ENCODE measurements around the gene PCDHB6. TPM values are rescaled to one million over a fixed set of nuclear protein-coding genes. Genes with fewer than 3 reads are reported as not detected.
"Not testable (repeated sequence)": the region's sequence is repeated elsewhere in the genome, so short reads cannot be mapped to it uniquely, and the experiment has no call there.

PCDHB6 gene
- total RNA-seq, 1 experiment from 2014 or later, result 1.9 TPM

- no peaks in the 10 kb centered on the region for H3K36me3 ChIP-seq (ENCODE audit: control insufficient read depth, insufficient read depth, low read length)
- ATAC-seq, result no peak
- BruUV-seq (replicated peaks), result no TSS peak
- no peaks in the 10 kb centered on the region for H3K27me3 ChIP-seq (ENCODE audit: control insufficient read depth, insufficient read depth, low read length)
- H3K4me1 ChIP-seq (ENCODE audit: control insufficient read depth, insufficient read depth, low read length), result no peaks in the 10 kb centered on the region
- in situ Hi-C loops (cut with HindIII; ENCODE audit: low pct_unique_long_range_greater_than_20kb, low sequenced_read_pairs), result no loop called here
- H3K4me3 ChIP-seq (ENCODE audit: low read depth in 2 of 2, low read length in 2 of 2), result no peak overlapping the region
- TF ChIP-seq POLR2AphosphoS5 (IDR thresholded peaks at IDR 0.05; ENCODE audit: low read depth, low read length) (no peak), TCF7L2 (IDR thresholded peaks at IDR 0.05; ENCODE audit: low read depth, low read length) (no peak), REST (IDR thresholded peaks at IDR 0.05; ENCODE audit: insufficient read depth in 1 of 2, low read depth in 2 of 2, low read length in 1 of 2) (no peak), SIN3A (IDR thresholded peaks at IDR 0.05; ENCODE audit: borderline replicate concordance, insufficient read depth, low read depth, low read length) (no peak), CTCF (IDR thresholded peaks at IDR 0.05) (no peak)
- ChIA-PET POLR2A (no interaction called here), CTCF (no interaction called here)
- DNase-seq (ENCODE audit: low read depth, low spot score), result no peak
- H3K27ac ChIP-seq (ENCODE audit: low read length), result no peak overlapping the region
- intact Hi-C loops (cut with micrococcal nuclease; ENCODE audit: unreplicated experiment), result no loop called here
- no peaks in the 10 kb centered on the region for H3K9me3 ChIP-seq (ENCODE audit: control insufficient read depth, insufficient read depth, low read depth, low read length)
These were observed 14.1 kb upstream of the PCDHB6 start for GRCh38 chr5:141135718-141136266.

- CTCF ChIA-PET; H3K4me1 ChIP-seq (ENCODE audit: control insufficient read depth, insufficient read depth, low read length); H3K27me3 ChIP-seq (ENCODE audit: control insufficient read depth, insufficient read depth, low read length); intact Hi-C loops (cut with micrococcal nuclease; ENCODE audit: unreplicated experiment); H3K36me3 ChIP-seq (ENCODE audit: control insufficient read depth, insufficient read depth, low read length); H3K9me3 ChIP-seq (ENCODE audit: control insufficient read depth, insufficient read depth, low read depth, low read length); H3K27ac ChIP-seq (ENCODE audit: low read length); POLR2A ChIA-PET; ATAC-seq; BruUV-seq (replicated peaks); H3K4me3 ChIP-seq (ENCODE audit: low read depth in 2 of 2, low read length in 2 of 2); DNase-seq (ENCODE audit: low read depth, low spot score); in situ Hi-C loops (cut with HindIII; ENCODE audit: low pct_unique_long_range_greater_than_20kb, low sequenced_read_pairs): not testable (repeated sequence)
These were observed 12.5 kb upstream of the PCDHB6 start for GRCh38 chr5:141137346-141137745.

GRCh38 chr5:141150224-141150992, 551 bp downstream of the PCDHB6 start:
- peak overlapping the region; percentile 39 to 45 for H3K4me3 ChIP-seq (ENCODE audit: low read depth in 2 of 2, low read length in 2 of 2)
- no peaks in the 10 kb centered on the region for H3K9me3 ChIP-seq (ENCODE audit: control insufficient read depth, insufficient read depth, low read depth, low read length)
- in situ Hi-C loops (cut with HindIII; ENCODE audit: low pct_unique_long_range_greater_than_20kb, low sequenced_read_pairs) (no loop called here), intact Hi-C loops (cut with micrococcal nuclease; ENCODE audit: unreplicated experiment) (no loop called here)
- DNase-seq (ENCODE audit: low read depth, low spot score) (no peak), ATAC-seq (0 out of 2 replicates have a peak, but pooled peaks have one; percentile 66)
- POLR2A ChIA-PET, result no interaction called here
- no peak overlapping the region for H3K27ac ChIP-seq (ENCODE audit: low read length)
- CTCF ChIA-PET, result interaction anchor here (0.6 kb wide), 1 partner anchor 55 kb away, joined by 3 read pairs; no protein-coding TSS in a partner anchor
- no TSS peak for BruUV-seq (replicated peaks)
- H3K4me1 ChIP-seq (ENCODE audit: control insufficient read depth, insufficient read depth, low read length), result peaks cover under 1% of the 10 kb centered on the region; the same call in 1 of the 2 replicates
- no peaks in the 10 kb centered on the region for H3K27me3 ChIP-seq (ENCODE audit: control insufficient read depth, insufficient read depth, low read length)
- no peaks in the 10 kb centered on the region for H3K36me3 ChIP-seq (ENCODE audit: control insufficient read depth, insufficient read depth, low read length)
- TF ChIP-seq TCF7L2 (IDR thresholded peaks at IDR 0.05; ENCODE audit: low read depth, low read length) (no peak), REST (IDR thresholded peaks at IDR 0.05; ENCODE audit: insufficient read depth in 1 of 2, low read depth in 2 of 2, low read length in 1 of 2) (no peak), SIN3A (IDR thresholded peaks at IDR 0.05; ENCODE audit: borderline replicate concordance, insufficient read depth, low read depth, low read length) (no peak), POLR2AphosphoS5 (IDR thresholded peaks at IDR 0.05; ENCODE audit: low read depth, low read length) (no peak), CTCF (IDR thresholded peaks at IDR 0.05) (no peak; the same call in 1 of the 2 replicates)

Measured in Panc1 (cell line).